Upper lobe of left lung (tissue), 4 donors: ENCODE data around the gene USP32.

ENCODE experiments used
- EP300 ChIP-seq, 4 donors: sonication (generic); formaldehyde crosslinking; IDR thresholded peaks; one replicate each; pipeline ENCODE4 v1.5.1; 2017; ENCODE audit warnings: antibody characterized with exemption in 4 of 4, control low read depth in 2 of 4
- POLR2A ChIP-seq, 4 donors: fragments of 450-650 bp; IDR thresholded peaks; one replicate each; pipeline ENCODE4 v1.5.1; 2016 to 2017; ENCODE audit warnings: antibody characterized with exemption in 4 of 4, mild to moderate bottlenecking in 2 of 4
- POLR2AphosphoS5 ChIP-seq, 2 donors: sonication (generic); formaldehyde crosslinking; IDR thresholded peaks; one replicate each; pipeline ENCODE4 v1.5.1; 2017; ENCODE audit warnings: antibody characterized with exemption in 2 of 2
- TF ChIP-seq, protein P1 (sequence below), 6 experiments: fragments of 450-650 bp in 4 of 6; fragments of 200-600 bp in 2 of 6; sonication (generic) in 2 of 6; IDR thresholded peaks; one replicate each; pipeline ENCODE4 v1.5.1; 2016 to 2019; ENCODE audit warnings: antibody characterized with exemption in 6 of 6

DNA sequence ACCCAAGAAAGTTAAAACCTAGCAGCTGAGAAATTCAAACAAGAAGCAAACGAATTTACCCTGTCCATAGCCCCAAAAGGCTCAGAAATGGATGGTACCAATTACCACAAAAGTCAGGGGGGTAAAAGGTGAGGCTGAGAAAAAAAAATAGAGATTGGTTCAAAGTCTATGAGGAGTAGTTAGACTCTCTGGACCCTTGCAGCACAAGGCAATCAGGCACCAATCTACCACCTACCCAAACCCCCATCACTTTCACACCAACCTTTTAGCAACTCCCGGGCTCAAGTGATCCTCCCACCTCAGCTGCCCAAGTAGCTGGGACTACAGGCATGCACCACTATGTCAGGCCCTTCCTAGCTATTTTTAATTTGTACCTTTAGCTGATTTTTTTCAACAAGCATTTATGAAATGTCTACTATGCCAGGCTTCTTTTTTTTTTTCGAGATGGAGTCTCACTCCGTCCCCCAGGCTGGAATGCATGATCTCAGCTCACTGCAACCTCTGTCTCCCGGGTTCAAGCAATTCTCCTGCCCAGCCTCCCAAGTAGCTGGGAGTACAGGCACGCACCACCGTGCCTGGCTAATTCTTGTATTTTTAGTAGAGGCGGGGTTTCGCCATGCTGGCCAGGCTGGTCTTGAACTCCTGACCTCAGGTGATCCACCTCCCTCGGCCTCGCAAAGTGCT is 40.8 kb downstream of the USP32 start:
- TF ChIP-seq, protein P1, sequence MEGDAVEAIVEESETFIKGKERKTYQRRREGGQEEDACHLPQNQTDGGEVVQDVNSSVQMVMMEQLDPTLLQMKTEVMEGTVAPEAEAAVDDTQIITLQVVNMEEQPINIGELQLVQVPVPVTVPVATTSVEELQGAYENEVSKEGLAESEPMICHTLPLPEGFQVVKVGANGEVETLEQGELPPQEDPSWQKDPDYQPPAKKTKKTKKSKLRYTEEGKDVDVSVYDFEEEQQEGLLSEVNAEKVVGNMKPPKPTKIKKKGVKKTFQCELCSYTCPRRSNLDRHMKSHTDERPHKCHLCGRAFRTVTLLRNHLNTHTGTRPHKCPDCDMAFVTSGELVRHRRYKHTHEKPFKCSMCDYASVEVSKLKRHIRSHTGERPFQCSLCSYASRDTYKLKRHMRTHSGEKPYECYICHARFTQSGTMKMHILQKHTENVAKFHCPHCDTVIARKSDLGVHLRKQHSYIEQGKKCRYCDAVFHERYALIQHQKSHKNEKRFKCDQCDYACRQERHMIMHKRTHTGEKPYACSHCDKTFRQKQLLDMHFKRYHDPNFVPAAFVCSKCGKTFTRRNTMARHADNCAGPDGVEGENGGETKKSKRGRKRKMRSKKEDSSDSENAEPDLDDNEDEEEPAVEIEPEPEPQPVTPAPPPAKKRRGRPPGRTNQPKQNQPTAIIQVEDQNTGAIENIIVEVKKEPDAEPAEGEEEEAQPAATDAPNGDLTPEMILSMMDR (IDR thresholded peaks at IDR 0.05), result no peak
- no peak for TF ChIP-seq POLR2AphosphoS5 (IDR thresholded peaks at IDR 0.05)
- TF ChIP-seq EP300 (IDR thresholded peaks at IDR 0.05), result no peak
- TF ChIP-seq POLR2A (IDR thresholded peaks at IDR 0.05), result no peak
